Neural progenitor cell (in vitro differentiated cells): Measurements from ENCODE around the gene WNT2B.

Experiments used
- CTCF ChIP-seq: fragments of 200-600 bp; sonication (generic); IDR thresholded peaks from 2 replicates; pipeline ENCODE4 v1.5.1; 2017; ENCODE audit warnings: antibody characterized with exemption, mild to moderate bottlenecking
- EZH2 ChIP-seq: fragments of 200-600 bp; sonication (generic); IDR thresholded peaks from 2 replicates; pipeline ENCODE4 v1.6.1; 2017; ENCODE audit warnings: antibody characterized with exemption, mild to moderate bottlenecking, moderate library complexity
- EZH2phosphoT487 ChIP-seq: fragments of 200-600 bp; sonication (generic); IDR thresholded peaks from 2 replicates; pipeline ENCODE4 v1.6.1; 2017; ENCODE audit warnings: antibody characterized with exemption

- TF ChIP-seq CTCF (no peak), EZH2 (no peak), EZH2phosphoT487 (no peak)
These were observed 2.0 kb upstream of the WNT2B start for GRCh38 chr1:112506731-112507130.
